Endothelial cell of hepatic sinusoid (primary cell): ENCODE data around the gene CPM.
"Not testable (repeated sequence)": the region's sequence is repeated elsewhere in the genome, so short reads cannot be mapped to it uniquely, and the experiment has no call there.

Source experiments
- in situ Hi-C: cut with HindIII; loops from 2 replicates; pipeline ENCODE4 v1.10.0; 2017; ENCODE audit warnings: low sequenced_read_pairs

Gene CPM

GRCh38 chr12:68833508-68833907 lies 99.5 kb downstream of the CPM start:
- in situ Hi-C loops = no loop called here

- in situ Hi-C loops = no loop called here
Observed at GRCh38 chr12:68832504-68832867, 100.5 kb downstream of the CPM start.

GRCh38 chr12:68831751-68832503 lies 101.0 kb downstream of the CPM start:
- in situ Hi-C loops = no loop called here

- in situ Hi-C loops = no loop called here
Observed at GRCh38 chr12:68831272-68831671, 101.7 kb downstream of the CPM start.

- in situ Hi-C loops = no loop called here
Observed at GRCh38 chr12:68828672-68829068, 104.3 kb downstream of the CPM start.

- in situ Hi-C loops = no loop called here
Observed at GRCh38 chr12:68827895-68828671, 104.9 kb downstream of the CPM start.

- in situ Hi-C loops = no loop called here
Observed at GRCh38 chr12:68825569-68826217, 107.3 kb downstream of the CPM start.

- in situ Hi-C loops = no loop called here
Observed at GRCh38 chr12:68824597-68825250, 108.2 kb downstream of the CPM start.

- in situ Hi-C loops = no loop called here
Observed at GRCh38 chr12:68824131-68824530, 108.8 kb downstream of the CPM start.

GRCh38 chr12:68823696-68824095 lies 109.3 kb downstream of the CPM start:
- in situ Hi-C loops = no loop called here

GRCh38 chr12:68821357-68822188 lies 111.4 kb downstream of the CPM start:
- in situ Hi-C loops = no loop called here

- in situ Hi-C loops = not testable (repeated sequence)
Observed at GRCh38 chr12:68819481-68819880, 113.5 kb downstream of the CPM start.

- in situ Hi-C loops = no loop called here
Observed at GRCh38 chr12:68815928-68816800, 116.8 kb downstream of the CPM start.

- in situ Hi-C loops = no loop called here
Observed at GRCh38 chr12:68815232-68815927, 117.6 kb downstream of the CPM start.

GRCh38 chr12:68814490-68815231 lies 118.3 kb downstream of the CPM start:
- in situ Hi-C loops = no loop called here

GRCh38 chr12:68813242-68813593 lies 119.8 kb downstream of the CPM start:
- in situ Hi-C loops = no loop called here

- in situ Hi-C loops = no loop called here
Observed at GRCh38 chr12:68812553-68813241, 120.3 kb downstream of the CPM start.

GRCh38 chr12:68811573-68811972 lies 121.4 kb downstream of the CPM start:
- in situ Hi-C loops = not testable (repeated sequence)
